A673 (cell line): ENCODE data around the gene PRDM16.

Experiments
- EZH2 ChIP-seq: fragments of 200-600 bp; sonication (generic); IDR thresholded peaks from 2 replicates; pipeline ENCODE4 v1.6.1; 2017; ENCODE audit warnings: borderline replicate concordance, low read depth, mild to moderate bottlenecking, mixed read lengths, antibody characterized with exemption, low read length; ENCODE audit not compliant: poor library complexity, severe bottlenecking
- TF ChIP-seq, protein P1 (sequence below): fragments of 300-800, 200-600 bp; sonication (generic); conservative IDR thresholded peaks from 2 replicates; pipeline ENCODE4 v1.5.1; 2017; ENCODE audit warnings: low read depth, mild to moderate bottlenecking, antibody characterized with exemption, low read length, moderate library complexity, mixed read lengths

DNA sequence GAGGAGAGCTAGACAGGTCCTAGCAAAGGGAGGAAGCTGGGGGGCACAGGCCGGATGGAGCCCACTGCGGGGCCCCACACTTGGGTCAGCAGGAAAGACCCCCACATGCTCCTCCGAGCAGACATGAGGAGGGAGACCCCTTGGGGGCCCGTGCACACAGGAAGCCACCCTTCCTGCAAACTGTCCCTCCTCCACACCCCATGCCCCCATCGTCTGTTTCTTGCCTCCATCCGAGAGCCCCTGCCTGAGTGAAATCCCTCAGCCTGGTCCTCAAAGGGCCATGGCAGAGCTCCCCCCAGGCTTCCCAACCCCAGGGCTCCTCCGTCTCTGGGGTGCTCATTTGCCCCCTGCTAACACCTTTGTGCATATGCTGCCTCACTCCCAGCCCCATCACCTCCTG, 168.0 kb downstream of the PRDM16 start:
- TF ChIP-seq, protein P1, sequence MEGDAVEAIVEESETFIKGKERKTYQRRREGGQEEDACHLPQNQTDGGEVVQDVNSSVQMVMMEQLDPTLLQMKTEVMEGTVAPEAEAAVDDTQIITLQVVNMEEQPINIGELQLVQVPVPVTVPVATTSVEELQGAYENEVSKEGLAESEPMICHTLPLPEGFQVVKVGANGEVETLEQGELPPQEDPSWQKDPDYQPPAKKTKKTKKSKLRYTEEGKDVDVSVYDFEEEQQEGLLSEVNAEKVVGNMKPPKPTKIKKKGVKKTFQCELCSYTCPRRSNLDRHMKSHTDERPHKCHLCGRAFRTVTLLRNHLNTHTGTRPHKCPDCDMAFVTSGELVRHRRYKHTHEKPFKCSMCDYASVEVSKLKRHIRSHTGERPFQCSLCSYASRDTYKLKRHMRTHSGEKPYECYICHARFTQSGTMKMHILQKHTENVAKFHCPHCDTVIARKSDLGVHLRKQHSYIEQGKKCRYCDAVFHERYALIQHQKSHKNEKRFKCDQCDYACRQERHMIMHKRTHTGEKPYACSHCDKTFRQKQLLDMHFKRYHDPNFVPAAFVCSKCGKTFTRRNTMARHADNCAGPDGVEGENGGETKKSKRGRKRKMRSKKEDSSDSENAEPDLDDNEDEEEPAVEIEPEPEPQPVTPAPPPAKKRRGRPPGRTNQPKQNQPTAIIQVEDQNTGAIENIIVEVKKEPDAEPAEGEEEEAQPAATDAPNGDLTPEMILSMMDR: no peak
- no peak for TF ChIP-seq EZH2
